ENCODE data around the gene IFRD1. TPM values are rescaled to one million over a fixed set of nuclear protein-coding genes. Genes with fewer than 3 reads are reported as not detected.

Gene IFRD1
- total RNA-seq, 1 experiment from 2014 or later, result 67.8 TPM

GRCh38 chr7:112485766-112486165 is 35.5 kb downstream of the IFRD1 start:
- H3K27me3 ChIP-seq (ENCODE audit: insufficient read depth, low read length), result no peaks in the 10 kb centered on the region
- peaks cover 14 to 19% of the 10 kb centered on the region in 2 experiments for H3K4me1 Mint-ChIP-seq
- no peak overlapping the region for H4K5ac ChIP-seq (ENCODE audit: insufficient read length, low read depth, low read length)
- H3K23ac ChIP-seq (ENCODE audit: insufficient read length, low read depth, low read length), result no peak overlapping the region
- H2BK120ac ChIP-seq (ENCODE audit: low read depth, low read length, poor library complexity, severe bottlenecking), result no peak overlapping the region
- no peaks in the 10 kb centered on the region for H3K23me2 ChIP-seq (ENCODE audit: insufficient read length, low read depth, low read length, poor library complexity, severe bottlenecking)
- no peak for DNase-seq
- no peak overlapping the region for H2AK5ac ChIP-seq (ENCODE audit: insufficient read length, low read length)
- H3K4me1 ChIP-seq (ENCODE audit: insufficient read depth, low read length), result no peaks in the 10 kb centered on the region; the same call in 1 of the 2 replicates
- TF ChIP-seq, protein P1, sequence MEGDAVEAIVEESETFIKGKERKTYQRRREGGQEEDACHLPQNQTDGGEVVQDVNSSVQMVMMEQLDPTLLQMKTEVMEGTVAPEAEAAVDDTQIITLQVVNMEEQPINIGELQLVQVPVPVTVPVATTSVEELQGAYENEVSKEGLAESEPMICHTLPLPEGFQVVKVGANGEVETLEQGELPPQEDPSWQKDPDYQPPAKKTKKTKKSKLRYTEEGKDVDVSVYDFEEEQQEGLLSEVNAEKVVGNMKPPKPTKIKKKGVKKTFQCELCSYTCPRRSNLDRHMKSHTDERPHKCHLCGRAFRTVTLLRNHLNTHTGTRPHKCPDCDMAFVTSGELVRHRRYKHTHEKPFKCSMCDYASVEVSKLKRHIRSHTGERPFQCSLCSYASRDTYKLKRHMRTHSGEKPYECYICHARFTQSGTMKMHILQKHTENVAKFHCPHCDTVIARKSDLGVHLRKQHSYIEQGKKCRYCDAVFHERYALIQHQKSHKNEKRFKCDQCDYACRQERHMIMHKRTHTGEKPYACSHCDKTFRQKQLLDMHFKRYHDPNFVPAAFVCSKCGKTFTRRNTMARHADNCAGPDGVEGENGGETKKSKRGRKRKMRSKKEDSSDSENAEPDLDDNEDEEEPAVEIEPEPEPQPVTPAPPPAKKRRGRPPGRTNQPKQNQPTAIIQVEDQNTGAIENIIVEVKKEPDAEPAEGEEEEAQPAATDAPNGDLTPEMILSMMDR (conservative IDR thresholded peaks at IDR 0.05), result no peak
- H3K4ac ChIP-seq (ENCODE audit: low read depth, low read length), result no peak overlapping the region
- H3K27ac ChIP-seq (ENCODE audit: insufficient read length, low read depth, low read length), result no peak overlapping the region
- no peak overlapping the region for H3K27ac Mint-ChIP-seq
- H3T11ph ChIP-seq (ENCODE audit: low read length), result no peak overlapping the region
- H3K79me2 ChIP-seq (ENCODE audit: insufficient read depth, low read length), result no peaks in the 10 kb centered on the region
- H2BK5ac ChIP-seq (ENCODE audit: insufficient read length, low read length), result no peak overlapping the region
- no peak overlapping the region for H4K8ac ChIP-seq (replicated peaks; ENCODE audit: insufficient read length, low read depth, low read length)
- no peak overlapping the region for H2BK15ac ChIP-seq (ENCODE audit: low read depth, low read length)
- H3K4me3 Mint-ChIP-seq, result no peak overlapping the region
- no peak overlapping the region for H3K14ac ChIP-seq (ENCODE audit: insufficient read depth, low read length)
- no CpG with 5 or more reads among the region's 5 CpGs for WGBS (ENCODE audit: extremely low coverage, insufficient read length, low lambda C conversion rate)
- no peaks in the 10 kb centered on the region for H3K27me3 Mint-ChIP-seq (ENCODE audit: low read depth)
- H3K79me1 ChIP-seq (ENCODE audit: insufficient read depth, low read depth, low read length, poor library complexity, severe bottlenecking), result no peaks in the 10 kb centered on the region
- H4K91ac ChIP-seq (ENCODE audit: insufficient read length, low read depth, low read length), result no peak overlapping the region
- no peak overlapping the region for H2AFZ ChIP-seq (ENCODE audit: low read length)
- no peaks in the 10 kb centered on the region for H3K9me3 ChIP-seq (ENCODE audit: control insufficient read depth, low read depth, low read length)
- no peaks in the 10 kb centered on the region for H3K9me3 Mint-ChIP-seq
- no peak overlapping the region for H2BK12ac ChIP-seq (ENCODE audit: insufficient read length, low read depth, low read length)
- H3K36me3 Mint-ChIP-seq (ENCODE audit: insufficient read depth in 1 of 3, low read depth in 3 of 3), result peaks cover 0 to 5% (median under 1%) of the 10 kb centered on the region in 3 experiments; a peak in 2 of 7 replicates
- no peak overlapping the region for H3K56ac ChIP-seq (ENCODE audit: insufficient read length, low read depth, low read length)
- H3K9ac ChIP-seq (ENCODE audit: extremely low read depth, insufficient read length, low read length), result no peak overlapping the region
- H3K4me2 ChIP-seq (ENCODE audit: insufficient read depth, insufficient read length, low read length), result no peak overlapping the region
- no peak overlapping the region for H2BK20ac ChIP-seq (ENCODE audit: low read depth, low read length, poor library complexity, severe bottlenecking)
- H4K20me1 ChIP-seq (ENCODE audit: control insufficient read depth, insufficient read depth, insufficient read length), result no peaks in the 10 kb centered on the region
- no peak overlapping the region for H3K18ac ChIP-seq (ENCODE audit: insufficient read length, low read depth, low read length)
